SK-N-DZ (cell line): Measurements from ENCODE around the gene F2RL1.
A peak's percentile ranks its signal among the peaks of the same experiment; 100 is the strongest.
"Not testable (repeated sequence)": the region's sequence is repeated elsewhere in the genome, so short reads cannot be mapped to it uniquely, and the experiment has no call there.

Source experiments
- DNase-seq: peaks from one replicate; pipeline ENCODE4 v3.0.0-alpha.2; 2015; ENCODE audit warnings: low spot score

F2RL1 gene

GRCh38 chr5:76805821-76806505, 12.9 kb upstream of the F2RL1 start:
- DNase-seq = no peak

GRCh38 chr5:76807296-76807695, 11.5 kb upstream of the F2RL1 start:
- DNase-seq = no peak

GRCh38 chr5:76808141-76808691, 10.6 kb upstream of the F2RL1 start:
- peak; percentile 66 for DNase-seq

- DNase-seq = peak; percentile 42
Measured at GRCh38 chr5:76809141-76809540, 9.7 kb upstream of the F2RL1 start.

GRCh38 chr5:76810236-76810635, 8.6 kb upstream of the F2RL1 start:
- DNase-seq = no peak

- no peak for DNase-seq
Measured at GRCh38 chr5:76811214-76811613, 7.6 kb upstream of the F2RL1 start.

- DNase-seq = not testable (repeated sequence)
Measured at GRCh38 chr5:76812209-76812608, 6.6 kb upstream of the F2RL1 start.

- DNase-seq = no peak
Measured at GRCh38 chr5:76813982-76814562, 4.8 kb upstream of the F2RL1 start.

- DNase-seq = no peak
Measured at GRCh38 chr5:76816110-76816831, 2.6 kb upstream of the F2RL1 start.

- no peak for DNase-seq
Measured at GRCh38 chr5:76819851-76820525, 1.2 kb downstream of the F2RL1 start.

- no peak for DNase-seq
Measured at GRCh38 chr5:76820526-76820890, 1.7 kb downstream of the F2RL1 start.

GRCh38 chr5:76821136-76821535, 2.3 kb downstream of the F2RL1 start:
- DNase-seq = no peak

GRCh38 chr5:76822105-76822731, 3.4 kb downstream of the F2RL1 start:
- not testable (repeated sequence) for DNase-seq

- not testable (repeated sequence) for DNase-seq
Measured at GRCh38 chr5:76826416-76826815, 7.6 kb downstream of the F2RL1 start.

- DNase-seq = no peak
Measured at GRCh38 chr5:76831110-76831452, 12.3 kb downstream of the F2RL1 start.

- no peak for DNase-seq
Measured at GRCh38 chr5:76836181-76836580, 17.4 kb downstream of the F2RL1 start.

GRCh38 chr5:76836585-76836984, 17.8 kb downstream of the F2RL1 start:
- no peak for DNase-seq

GRCh38 chr5:76838481-76839261, 19.8 kb downstream of the F2RL1 start:
- DNase-seq = no peak

GRCh38 chr5:76841361-76841760, 22.5 kb downstream of the F2RL1 start:
- no peak for DNase-seq

- no peak for DNase-seq
Measured at GRCh38 chr5:76845890-76846289, 27.1 kb downstream of the F2RL1 start.
